GM12878 (cell line): ENCODE measurements around the gene SH2D7. TPM values are rescaled to one million over a fixed set of nuclear protein-coding genes. Genes with fewer than 3 reads are reported as not detected.

Experiments
- CBX5 ChIP-seq: sonication (generic); IDR thresholded peaks from 2 replicates; pipeline ENCODE4 v1.6.1; 2016; ENCODE audit warnings: low read depth, moderate library complexity, mild to moderate bottlenecking, inconsistent platforms
- EZH2 ChIP-seq: IDR thresholded peaks from 2 replicates; pipeline ENCODE4 v1.6.1; 2012; ENCODE audit warnings: low read depth, mild to moderate bottlenecking, control low read depth, inconsistent platforms, low read length, borderline replicate concordance; ENCODE audit not compliant: control insufficient read depth
- FOS ChIP-seq: IDR thresholded peaks from 3 replicates; pipeline ENCODE4 v1.6.1; 2011; ENCODE audit warnings: borderline replicate concordance; ENCODE audit not compliant: insufficient read length; ENCODE audit errors: extremely low read depth
- HDAC2 ChIP-seq: fragments of 200-600 bp; sonication (generic); IDR thresholded peaks from 2 replicates; pipeline ENCODE4 v1.6.1; 2017
- KAT2A ChIP-seq: conservative IDR thresholded peaks from 2 replicates; pipeline ENCODE4 v1.6.1; 2011; ENCODE audit warnings: low read depth, low read length; ENCODE audit not compliant: control insufficient read depth
- POLR2AphosphoS2 ChIP-seq: IDR thresholded peaks from 2 replicates; pipeline ENCODE4 v1.6.1; 2011; ENCODE audit warnings: low read depth, mild to moderate bottlenecking, low read length, improper control_type of control experiment, moderate library complexity
- RELA ChIP-seq: fragments of 450-650 bp; IDR thresholded peaks from 2 replicates; pipeline ENCODE4 v1.8.0; 2014; ENCODE audit warnings: borderline replicate concordance; ENCODE audit not compliant: partially characterized antibody
- RUNX3 ChIP-seq: IDR thresholded peaks from 2 replicates; pipeline ENCODE4 v1.6.1; 2012; ENCODE audit warnings: low read length, inconsistent platforms
- SMC3 ChIP-seq: IDR thresholded peaks from 2 replicates; pipeline ENCODE4 v1.6.1; 2011; ENCODE audit warnings: low read length, improper control_type of control experiment, borderline replicate concordance
- TBL1XR1 ChIP-seq: IDR thresholded peaks from 2 replicates; pipeline ENCODE4 v1.6.1; 2012; ENCODE audit warnings: low read depth, low read length, improper control_type of control experiment
- TCF12 ChIP-seq: IDR thresholded peaks from 2 replicates; pipeline ENCODE4 v1.6.1; 2011; ENCODE audit warnings: low read depth, mild to moderate bottlenecking, low read length
- ZBED1 ChIP-seq: IDR thresholded peaks from 2 replicates; pipeline ENCODE4 v1.6.1; 2016; ENCODE audit warnings: borderline replicate concordance
- ZNF274 ChIP-seq: IDR thresholded peaks from one replicate; pipeline ENCODE4 v1.8.0; 2011; ENCODE audit not compliant: insufficient read length, insufficient read depth
- polyA plus RNA-seq, 11 experiments: library from polyadenylated mRNA; depleted of rRNA in 4 of 11; unstranded in 6 of 11; stranded (reverse) in 5 of 11; fragments of >200 nt; fragmentation: Nextera tagmentation in 4 of 11; fragmentation: Illumina TruSeq in 1 of 11; extraction: Ambion mirVana in 4 of 11; extraction: Trizol in 1 of 11; gene quantifications; 1 replicate in 1 of 11; 2 replicates in 10 of 11; pipeline versions ENCODE4 v1.2.1 to v1.2.3, GENCODE V29; 2011 to 2016; ENCODE audit warnings: inconsistent platforms in 2 of 11, missing spikeins in 2 of 11, low read depth in 1 of 11
- total RNA-seq, 4 experiments: library from RNA; depleted of rRNA in 3 of 4; stranded (reverse); fragments of >200 nt in 3 of 4; fragmentation: Illumina TruSeq in 1 of 4; extraction: Trizol in 1 of 4; gene quantifications; 2 replicates each; pipeline versions ENCODE4 v1.2.1 to v1.2.3, GENCODE V29; 2013 to 2021
- TF ChIP-seq, protein P1 (sequence below): fragments of 450-650 bp; IDR thresholded peaks from 2 replicates; pipeline ENCODE4 v1.6.1; 2017; ENCODE audit warnings: mild to moderate bottlenecking, moderate library complexity
- TF ChIP-seq, protein P2 (sequence below): fragments of 450-650 bp; IDR thresholded peaks from 2 replicates; pipeline ENCODE4 v1.6.1; 2017; ENCODE audit warnings: low read depth, mild to moderate bottlenecking, moderate library complexity
- TF ChIP-seq, protein P3 (sequence below): fragments of 450-650 bp; formaldehyde crosslinking; IDR thresholded peaks from 2 replicates; pipeline ENCODE4 v1.4.0; 2022; ENCODE audit warnings: mild to moderate bottlenecking, moderate library complexity
- TF ChIP-seq, protein P4 (sequence below): fragments of 450-650 bp; formaldehyde crosslinking; IDR thresholded peaks from 2 replicates; pipeline ENCODE4 v1.4.0; 2020; ENCODE audit warnings: mild to moderate bottlenecking, moderate library complexity

Gene SH2D7
- total and polyA plus RNA-seq, 10 of the 15 experiments (the other 5 are each of a cell fraction or from before 2014, with no cell fraction given): 0.04 to 0.06 TPM; not detected in 8

DNA sequence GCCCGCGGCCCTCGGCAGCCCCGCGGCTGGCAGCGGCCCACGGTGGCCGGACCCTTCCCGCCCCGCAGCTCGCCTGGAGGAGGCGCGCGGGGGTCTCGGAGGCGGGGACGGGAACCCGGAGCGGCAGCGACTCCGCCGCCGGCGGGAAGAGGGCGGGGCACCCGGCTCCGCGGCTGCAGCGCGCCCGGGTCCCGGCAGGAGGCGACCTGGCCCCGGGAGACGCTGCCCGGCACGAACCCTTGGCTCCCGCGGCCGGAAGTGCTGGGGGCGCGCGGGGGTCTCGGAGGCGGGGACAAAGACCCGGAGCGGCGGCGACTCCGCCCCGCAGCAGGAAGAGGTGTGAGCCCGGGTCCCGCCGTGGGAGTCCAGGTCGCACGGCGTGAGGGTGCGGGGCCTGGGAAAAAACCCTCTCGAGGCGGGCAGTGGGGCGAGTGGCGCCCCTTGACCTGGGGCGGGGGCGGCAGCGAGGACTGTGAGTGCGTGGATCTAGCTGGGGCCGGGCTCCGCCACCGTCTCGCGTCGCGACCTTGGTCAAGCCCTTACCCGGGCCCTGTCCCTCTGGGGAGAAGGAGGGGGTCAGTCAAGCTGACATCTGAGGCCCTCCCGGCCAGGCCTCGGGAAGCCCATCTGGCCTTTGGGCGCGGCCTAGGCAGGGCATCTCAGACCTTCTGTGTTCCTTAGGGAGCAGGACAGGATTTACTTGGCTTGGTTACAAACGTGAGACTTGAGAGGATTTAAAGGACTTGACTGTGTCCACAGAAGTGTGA lies 39.1 kb downstream of the SH2D7 start, which contains the start of gene CIB2 (continued):
- TF ChIP-seq, protein P1, sequence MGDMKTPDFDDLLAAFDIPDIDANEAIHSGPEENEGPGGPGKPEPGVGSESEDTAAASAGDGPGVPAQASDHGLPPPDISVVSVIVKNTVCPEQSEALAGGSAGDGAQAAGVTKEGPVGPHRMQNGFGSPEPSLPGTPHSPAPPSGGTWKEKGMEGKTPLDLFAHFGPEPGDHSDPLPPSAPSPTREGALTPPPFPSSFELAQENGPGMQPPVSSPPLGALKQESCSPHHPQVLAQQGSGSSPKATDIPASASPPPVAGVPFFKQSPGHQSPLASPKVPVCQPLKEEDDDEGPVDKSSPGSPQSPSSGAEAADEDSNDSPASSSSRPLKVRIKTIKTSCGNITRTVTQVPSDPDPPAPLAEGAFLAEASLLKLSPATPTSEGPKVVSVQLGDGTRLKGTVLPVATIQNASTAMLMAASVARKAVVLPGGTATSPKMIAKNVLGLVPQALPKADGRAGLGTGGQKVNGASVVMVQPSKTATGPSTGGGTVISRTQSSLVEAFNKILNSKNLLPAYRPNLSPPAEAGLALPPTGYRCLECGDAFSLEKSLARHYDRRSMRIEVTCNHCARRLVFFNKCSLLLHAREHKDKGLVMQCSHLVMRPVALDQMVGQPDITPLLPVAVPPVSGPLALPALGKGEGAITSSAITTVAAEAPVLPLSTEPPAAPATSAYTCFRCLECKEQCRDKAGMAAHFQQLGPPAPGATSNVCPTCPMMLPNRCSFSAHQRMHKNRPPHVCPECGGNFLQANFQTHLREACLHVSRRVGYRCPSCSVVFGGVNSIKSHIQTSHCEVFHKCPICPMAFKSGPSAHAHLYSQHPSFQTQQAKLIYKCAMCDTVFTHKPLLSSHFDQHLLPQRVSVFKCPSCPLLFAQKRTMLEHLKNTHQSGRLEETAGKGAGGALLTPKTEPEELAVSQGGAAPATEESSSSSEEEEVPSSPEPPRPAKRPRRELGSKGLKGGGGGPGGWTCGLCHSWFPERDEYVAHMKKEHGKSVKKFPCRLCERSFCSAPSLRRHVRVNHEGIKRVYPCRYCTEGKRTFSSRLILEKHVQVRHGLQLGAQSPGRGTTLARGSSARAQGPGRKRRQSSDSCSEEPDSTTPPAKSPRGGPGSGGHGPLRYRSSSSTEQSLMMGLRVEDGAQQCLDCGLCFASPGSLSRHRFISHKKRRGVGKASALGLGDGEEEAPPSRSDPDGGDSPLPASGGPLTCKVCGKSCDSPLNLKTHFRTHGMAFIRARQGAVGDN: peak; percentile 76; the same call in 1 of the 2 replicates
- no peak for TF ChIP-seq KAT2A
- TF ChIP-seq ZBED1: no peak
- TF ChIP-seq EZH2: no peak
- TF ChIP-seq ZNF274: no peak
- TF ChIP-seq RELA: peak; percentile 45
- TF ChIP-seq CBX5: no peak
- TF ChIP-seq, protein P2, sequence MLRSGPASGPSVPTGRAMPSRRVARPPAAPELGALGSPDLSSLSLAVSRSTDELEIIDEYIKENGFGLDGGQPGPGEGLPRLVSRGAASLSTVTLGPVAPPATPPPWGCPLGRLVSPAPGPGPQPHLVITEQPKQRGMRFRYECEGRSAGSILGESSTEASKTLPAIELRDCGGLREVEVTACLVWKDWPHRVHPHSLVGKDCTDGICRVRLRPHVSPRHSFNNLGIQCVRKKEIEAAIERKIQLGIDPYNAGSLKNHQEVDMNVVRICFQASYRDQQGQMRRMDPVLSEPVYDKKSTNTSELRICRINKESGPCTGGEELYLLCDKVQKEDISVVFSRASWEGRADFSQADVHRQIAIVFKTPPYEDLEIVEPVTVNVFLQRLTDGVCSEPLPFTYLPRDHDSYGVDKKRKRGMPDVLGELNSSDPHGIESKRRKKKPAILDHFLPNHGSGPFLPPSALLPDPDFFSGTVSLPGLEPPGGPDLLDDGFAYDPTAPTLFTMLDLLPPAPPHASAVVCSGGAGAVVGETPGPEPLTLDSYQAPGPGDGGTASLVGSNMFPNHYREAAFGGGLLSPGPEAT: no peak
- TF ChIP-seq, protein P3, sequence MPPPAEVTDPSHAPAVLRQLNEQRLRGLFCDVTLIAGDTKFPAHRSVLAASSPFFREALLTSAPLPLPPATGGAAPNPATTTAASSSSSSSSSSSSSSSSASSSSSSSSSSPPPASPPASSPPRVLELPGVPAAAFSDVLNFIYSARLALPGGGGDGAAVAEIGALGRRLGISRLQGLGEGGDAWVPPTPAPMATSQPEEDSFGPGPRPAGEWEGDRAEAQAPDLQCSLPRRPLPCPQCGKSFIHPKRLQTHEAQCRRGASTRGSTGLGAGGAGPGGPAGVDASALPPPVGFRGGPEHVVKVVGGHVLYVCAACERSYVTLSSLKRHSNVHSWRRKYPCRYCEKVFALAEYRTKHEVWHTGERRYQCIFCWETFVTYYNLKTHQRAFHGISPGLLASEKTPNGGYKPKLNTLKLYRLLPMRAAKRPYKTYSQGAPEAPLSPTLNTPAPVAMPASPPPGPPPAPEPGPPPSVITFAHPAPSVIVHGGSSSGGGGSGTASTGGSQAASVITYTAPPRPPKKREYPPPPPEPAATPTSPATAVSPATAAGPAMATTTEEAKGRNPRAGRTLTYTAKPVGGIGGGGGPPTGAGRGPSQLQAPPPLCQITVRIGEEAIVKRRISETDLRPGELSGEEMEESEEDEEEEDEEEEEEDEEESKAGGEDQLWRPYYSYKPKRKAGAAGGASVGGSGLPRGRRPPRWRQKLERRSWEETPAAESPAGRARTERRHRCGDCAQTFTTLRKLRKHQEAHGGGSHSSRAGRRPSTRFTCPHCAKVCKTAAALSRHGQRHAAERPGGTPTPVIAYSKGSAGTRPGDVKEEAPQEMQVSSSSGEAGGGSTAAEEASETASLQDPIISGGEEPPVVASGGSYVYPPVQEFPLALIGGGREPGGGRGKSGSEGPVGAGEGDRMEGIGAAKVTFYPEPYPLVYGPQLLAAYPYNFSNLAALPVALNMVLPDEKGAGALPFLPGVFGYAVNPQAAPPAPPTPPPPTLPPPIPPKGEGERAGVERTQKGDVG (CRISPR knock-in tag): no peak
- TF ChIP-seq TBL1XR1: no peak
- no peak for TF ChIP-seq HDAC2
- peak; percentile 79 for TF ChIP-seq SMC3
- TF ChIP-seq RUNX3: no peak
- no peak for TF ChIP-seq FOS
- no peak for TF ChIP-seq POLR2AphosphoS2
- TF ChIP-seq, protein P4, sequence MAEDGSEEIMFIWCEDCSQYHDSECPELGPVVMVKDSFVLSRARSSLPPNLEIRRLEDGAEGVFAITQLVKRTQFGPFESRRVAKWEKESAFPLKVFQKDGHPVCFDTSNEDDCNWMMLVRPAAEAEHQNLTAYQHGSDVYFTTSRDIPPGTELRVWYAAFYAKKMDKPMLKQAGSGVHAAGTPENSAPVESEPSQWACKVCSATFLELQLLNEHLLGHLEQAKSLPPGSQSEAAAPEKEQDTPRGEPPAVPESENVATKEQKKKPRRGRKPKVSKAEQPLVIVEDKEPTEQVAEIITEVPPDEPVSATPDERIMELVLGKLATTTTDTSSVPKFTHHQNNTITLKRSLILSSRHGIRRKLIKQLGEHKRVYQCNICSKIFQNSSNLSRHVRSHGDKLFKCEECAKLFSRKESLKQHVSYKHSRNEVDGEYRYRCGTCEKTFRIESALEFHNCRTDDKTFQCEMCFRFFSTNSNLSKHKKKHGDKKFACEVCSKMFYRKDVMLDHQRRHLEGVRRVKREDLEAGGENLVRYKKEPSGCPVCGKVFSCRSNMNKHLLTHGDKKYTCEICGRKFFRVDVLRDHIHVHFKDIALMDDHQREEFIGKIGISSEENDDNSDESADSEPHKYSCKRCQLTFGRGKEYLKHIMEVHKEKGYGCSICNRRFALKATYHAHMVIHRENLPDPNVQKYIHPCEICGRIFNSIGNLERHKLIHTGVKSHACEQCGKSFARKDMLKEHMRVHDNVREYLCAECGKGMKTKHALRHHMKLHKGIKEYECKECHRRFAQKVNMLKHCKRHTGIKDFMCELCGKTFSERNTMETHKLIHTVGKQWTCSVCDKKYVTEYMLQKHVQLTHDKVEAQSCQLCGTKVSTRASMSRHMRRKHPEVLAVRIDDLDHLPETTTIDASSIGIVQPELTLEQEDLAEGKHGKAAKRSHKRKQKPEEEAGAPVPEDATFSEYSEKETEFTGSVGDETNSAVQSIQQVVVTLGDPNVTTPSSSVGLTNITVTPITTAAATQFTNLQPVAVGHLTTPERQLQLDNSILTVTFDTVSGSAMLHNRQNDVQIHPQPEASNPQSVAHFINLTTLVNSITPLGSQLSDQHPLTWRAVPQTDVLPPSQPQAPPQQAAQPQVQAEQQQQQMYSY (CRISPR knock-in tag): no peak
- no peak for TF ChIP-seq TCF12
